ENCODE results near the gene NEK9. TPM values are rescaled to one million over a fixed set of nuclear protein-coding genes. Genes with fewer than 3 reads are reported as not detected.

Gene NEK9
- total RNA-seq, 3 donors from 2014 or later = 52.1 to 79.2 (median 71.8) TPM

- Histone ChIP-seq H3K27me3 (no peaks in the 10 kb centered on the region), H3K27ac (no peak overlapping the region), H3K9me3 (no peaks in the 10 kb centered on the region), H3K4me1 (no peaks in the 10 kb centered on the region), H3K36me3 (no peaks in the 10 kb centered on the region), H3K4me3 (no peak overlapping the region)
- DNase-seq (ENCODE audit: low spot score in 2 of 2) = no peak
- TF ChIP-seq POLR2AphosphoS5 (IDR thresholded peaks at IDR 0.05) (no peak), CTCF (IDR thresholded peaks at IDR 0.05) (no peak), POLR2A (IDR thresholded peaks at IDR 0.05) (no peak)
- intact Hi-C loops (cut with DNase I; ENCODE audit: low total_unique reads) = no loop called here
Measured at GRCh38 chr14:75040959-75041358, 85.9 kb downstream of the NEK9 start.

GRCh38 chr14:75040507-75040906 lies 86.3 kb downstream of the NEK9 start:
- H3K9me3 ChIP-seq = no peaks in the 10 kb centered on the region
- intact Hi-C loops (cut with DNase I; ENCODE audit: low total_unique reads) = no loop called here
- H3K4me1 ChIP-seq = no peaks in the 10 kb centered on the region
- DNase-seq (ENCODE audit: low spot score in 2 of 2) = no peak
- no peak for TF ChIP-seq POLR2A (IDR thresholded peaks at IDR 0.05)
- no peak for TF ChIP-seq CTCF (IDR thresholded peaks at IDR 0.05)
- no peak for TF ChIP-seq POLR2AphosphoS5 (IDR thresholded peaks at IDR 0.05)
- no peak overlapping the region for H3K4me3 ChIP-seq
- H3K27ac ChIP-seq = no peak overlapping the region
- no peaks in the 10 kb centered on the region for H3K36me3 ChIP-seq
- no peaks in the 10 kb centered on the region for H3K27me3 ChIP-seq

- Histone ChIP-seq H3K36me3 (no peaks in the 10 kb centered on the region), H3K27ac (no peak overlapping the region), H3K4me3 (no peak overlapping the region), H3K4me1 (no peaks in the 10 kb centered on the region), H3K9me3 (no peaks in the 10 kb centered on the region), H3K27me3 (no peaks in the 10 kb centered on the region)
- DNase-seq (ENCODE audit: low spot score in 2 of 2) = no peak
- intact Hi-C loops (cut with DNase I; ENCODE audit: low total_unique reads) = no loop called here
- TF ChIP-seq POLR2AphosphoS5 (IDR thresholded peaks at IDR 0.05) = no peak
- no peak for TF ChIP-seq CTCF (IDR thresholded peaks at IDR 0.05)
- TF ChIP-seq POLR2A (IDR thresholded peaks at IDR 0.05) = no peak
Measured at GRCh38 chr14:75032939-75033338, 93.9 kb downstream of the NEK9 start.

GRCh38 chr14:75030147-75030546 lies 96.7 kb downstream of the NEK9 start:
- TF ChIP-seq POLR2AphosphoS5 (IDR thresholded peaks at IDR 0.05) (no peak), CTCF (IDR thresholded peaks at IDR 0.05) (no peak), POLR2A (IDR thresholded peaks at IDR 0.05) (no peak)

More at GRCh38 chr14:75030147-75030546, 96.7 kb downstream of the NEK9 start:
- Histone ChIP-seq H3K9me3 (no peaks in the 10 kb centered on the region), H3K27me3 (no peaks in the 10 kb centered on the region), H3K4me1 (no peaks in the 10 kb centered on the region), H3K27ac (no peak overlapping the region), H3K4me3 (no peak overlapping the region), H3K36me3 (no peaks in the 10 kb centered on the region)
- no peak for DNase-seq (ENCODE audit: low spot score in 2 of 2)
- intact Hi-C loops (cut with DNase I; ENCODE audit: low total_unique reads) = no loop called here

Other genes with a start within 250 kb of the NEK9 start
- gene DLST, start 245.1 kb downstream of the NEK9 start, total RNA-seq = 100 to 1,000 TPM in 1 of 3 donors, 10 to 100 TPM in 2; 73.4 to 104 (median 76.1) TPM
- gene RPS6KL1, start 203.8 kb downstream of the NEK9 start, total RNA-seq = 1 to 10 TPM; 2.9 to 5.6 (median 3.3) TPM
- gene PGF, start 171.5 kb downstream of the NEK9 start, total RNA-seq = 10 to 100 TPM in 1 of 3 donors, 1 to 10 TPM in 2; 3.7 to 17.9 (median 8.2) TPM
- gene EIF2B2, start 124.1 kb downstream of the NEK9 start, total RNA-seq = 10 to 100 TPM; 31.8 to 40.3 (median 36.0) TPM
- gene MLH3, start 75.6 kb downstream of the NEK9 start, total RNA-seq = 10 to 100 TPM; 31.8 to 53.1 (median 42.9) TPM
- gene ACYP1, start 63.0 kb downstream of the NEK9 start, total RNA-seq = 10 to 100 TPM; 19.0 to 23.6 (median 21.6) TPM
- 1 to 10 TPM in 2 of 3 donors, under 1 TPM in 1; 0.96 to 3.2 (median 2.6) TPM for gene ZC2HC1C, start 57.4 kb downstream of the NEK9 start, total RNA-seq
- gene TMED10, start 49.6 kb upstream of the NEK9 start, total RNA-seq = 100 to 1,000 TPM; 263 to 443 (median 285) TPM
- gene FOS, start 151.8 kb upstream of the NEK9 start, total RNA-seq = 100 to 1,000 TPM; 398 to 629 (median 549) TPM